HFFc6 (cell line): ENCODE data around the gene RAPGEF4. TPM values are rescaled to one million over a fixed set of nuclear protein-coding genes. Genes with fewer than 3 reads are reported as not detected.
A peak's percentile ranks its signal among the peaks of the same experiment; 100 is the strongest.

ENCODE experiments used
- DNase-seq: peaks from one replicate; pipeline ENCODE4 v3.0.0-alpha.2; 2018
- H3K27ac Mint-ChIP-seq: 2 replicates; pipeline ENCODE4 v1.8.0; 2020; ENCODE audit warnings: mild to moderate bottlenecking, mixed read lengths
- H3K27me3 Mint-ChIP-seq: 2 replicates; pipeline ENCODE4 v1.8.0; 2021; ENCODE audit warnings: mild to moderate bottlenecking, moderate library complexity, mixed read lengths; ENCODE audit not compliant: insufficient read depth
- H3K36me3 Mint-ChIP-seq: 2 replicates; pipeline ENCODE4 v1.8.0; 2021; ENCODE audit warnings: low read depth, mixed read lengths
- H3K4me1 Mint-ChIP-seq: 2 replicates; pipeline ENCODE4 v1.8.0; 2020; ENCODE audit warnings: low read depth, mixed read lengths
- H3K4me3 Mint-ChIP-seq: 2 replicates; pipeline ENCODE4 v1.8.0; 2020; ENCODE audit warnings: mild to moderate bottlenecking, moderate library complexity, mixed read lengths
- H3K9me3 Mint-ChIP-seq: 2 replicates; pipeline ENCODE4 v1.8.0; 2020; ENCODE audit warnings: mild to moderate bottlenecking, mixed read lengths
- CTCF ChIP-seq: fragments of 200-600 bp; sonication (generic); IDR thresholded peaks from 2 replicates; pipeline ENCODE4 v1.5.0; 2021; ENCODE audit warnings: antibody characterized with exemption, mild to moderate bottlenecking
- total RNA-seq, 6 experiments: library from RNA; stranded (reverse); fragmentation: NEBNext Ultra II Directional; extraction: Animal tissue kit (Norgen Biotek cat#: 25700); gene quantifications; 2 replicates in 1 of 6; 3 replicates in 5 of 6; pipeline ENCODE4 v1.2.3, GENCODE V29; 2021

Gene RAPGEF4
- total RNA-seq, 6 experiments from 2014 or later = 0.14 to 0.37 (median 0.18) TPM

DNA sequence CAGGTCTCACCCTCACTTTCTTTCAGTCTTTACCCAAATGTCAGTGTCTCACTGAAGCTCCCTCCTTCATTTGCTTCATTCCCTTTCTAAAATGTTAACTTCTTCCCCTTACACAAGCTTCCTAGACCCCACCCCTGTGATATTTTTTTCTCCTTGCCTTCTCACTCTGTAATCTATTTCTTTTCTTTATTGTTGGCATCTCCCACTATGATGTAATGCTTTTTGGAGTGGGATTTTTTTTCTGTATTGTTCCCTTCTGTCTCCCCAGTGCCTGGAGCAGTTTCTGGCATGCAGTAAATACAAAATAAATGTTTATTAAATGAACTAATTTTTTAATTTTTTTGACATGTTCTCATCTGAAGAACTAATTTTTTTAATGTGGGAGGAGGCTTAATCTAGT, 284.1 kb downstream of the RAPGEF4 start:
- TF ChIP-seq CTCF = no peak
- Mint-ChIP-seq H3K27ac (no peak overlapping the region), H3K9me3 (no peaks in the 10 kb centered on the region), H3K36me3 (no peaks in the 10 kb centered on the region), H3K4me1 (peaks cover 6% of the 10 kb centered on the region), H3K4me3 (no peak overlapping the region), H3K27me3 (peaks cover 7% of the 10 kb centered on the region)
- DNase-seq = no peak

DNA sequence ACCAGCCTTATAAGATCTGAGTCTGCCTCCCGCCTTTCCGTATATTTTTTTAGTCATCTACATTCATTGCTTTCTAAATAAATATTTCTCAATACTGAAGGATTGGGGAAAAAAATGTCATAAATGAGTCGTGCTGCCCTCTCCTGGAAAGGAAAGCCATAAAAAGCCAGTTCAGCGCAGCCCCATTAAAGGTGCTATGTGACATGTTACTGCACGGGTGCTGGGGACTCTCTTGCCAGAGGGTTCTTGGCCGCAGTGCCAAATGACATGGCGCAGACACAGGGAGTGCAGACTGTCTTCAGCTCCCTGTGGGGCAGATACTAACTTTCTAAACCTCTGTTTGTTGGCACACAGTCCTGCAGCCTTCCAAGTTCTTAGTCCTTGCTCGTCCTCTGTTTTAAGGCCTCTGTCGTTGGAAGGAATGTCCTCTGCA, 286.3 kb downstream of the RAPGEF4 start:
- DNase-seq = peak; percentile 29

GRCh38 chr2:173023718-173024117, 288.1 kb downstream of the RAPGEF4 start:
- peaks cover 32% of the 10 kb centered on the region for H3K4me1 Mint-ChIP-seq
- H3K9me3 Mint-ChIP-seq = no peaks in the 10 kb centered on the region
- no peak overlapping the region for H3K27ac Mint-ChIP-seq
- H3K4me3 Mint-ChIP-seq = no peak overlapping the region
- peaks cover 7% of the 10 kb centered on the region for H3K27me3 Mint-ChIP-seq
- peak; percentile 13; the same call in 1 of the 2 replicates for TF ChIP-seq CTCF
- H3K36me3 Mint-ChIP-seq = no peaks in the 10 kb centered on the region
- DNase-seq = no peak

More for the DNA sequence above, 286.3 kb downstream of the RAPGEF4 start:
- H3K27ac Mint-ChIP-seq = no peak overlapping the region
- H3K4me3 Mint-ChIP-seq = no peak overlapping the region
- no peaks in the 10 kb centered on the region for H3K9me3 Mint-ChIP-seq
- peaks cover 15% of the 10 kb centered on the region for H3K4me1 Mint-ChIP-seq
- peaks cover 7% of the 10 kb centered on the region for H3K27me3 Mint-ChIP-seq
- H3K36me3 Mint-ChIP-seq = no peaks in the 10 kb centered on the region
- TF ChIP-seq CTCF = peak; percentile 76

- H3K9me3 Mint-ChIP-seq = no peaks in the 10 kb centered on the region
- peaks cover 43% of the 10 kb centered on the region for H3K4me1 Mint-ChIP-seq
- H3K27me3 Mint-ChIP-seq = peaks cover 2% of the 10 kb centered on the region
- no peak for TF ChIP-seq CTCF
- no peak overlapping the region for H3K27ac Mint-ChIP-seq
- no peak overlapping the region for H3K4me3 Mint-ChIP-seq
- H3K36me3 Mint-ChIP-seq = no peaks in the 10 kb centered on the region
- DNase-seq = no peak
These were observed 290.8 kb downstream of the RAPGEF4 start for GRCh38 chr2:173026479-173026878.

GRCh38 chr2:173027181-173028128, 291.8 kb downstream of the RAPGEF4 start:
- peak; percentile 85 for DNase-seq
- Mint-ChIP-seq H3K4me1 (peaks cover 39% of the 10 kb centered on the region), H3K4me3 (peak overlapping the region; percentile 41), H3K36me3 (no peaks in the 10 kb centered on the region), H3K9me3 (no peaks in the 10 kb centered on the region), H3K27me3 (peaks cover 2% of the 10 kb centered on the region), H3K27ac (peak overlapping the region; percentile 28)
- peak; percentile 100 for TF ChIP-seq CTCF
